GM19438 (cell line): ENCODE data around the gene LLGL2.

Experiments used
- ATAC-seq: cut with Tn5 transposase; IDR thresholded peaks from one replicate; pipeline ENCODE4 v1.9.1; 2021; ENCODE audit warnings: low read depth; ENCODE audit not compliant: unreplicated experiment

The LLGL2 gene

DNA sequence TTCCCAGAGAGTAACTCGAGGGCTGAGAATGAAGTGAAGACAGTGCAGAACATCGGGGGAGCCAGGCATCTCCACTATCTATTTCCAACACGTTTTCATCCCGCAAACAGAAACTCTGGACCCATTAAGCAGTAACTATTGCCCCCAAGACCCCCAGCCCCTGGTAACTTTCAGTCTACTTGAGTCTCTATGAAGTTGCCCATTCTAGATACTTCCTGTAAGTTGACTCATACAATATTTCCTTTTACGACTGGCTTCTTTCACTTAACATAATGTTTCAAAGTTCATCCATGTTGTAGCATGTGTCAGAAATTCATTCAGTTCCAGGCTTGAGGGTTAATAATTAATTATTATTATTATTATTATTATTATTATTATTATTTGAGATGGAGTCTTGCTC is 81.6 kb downstream of the LLGL2 start:
- ATAC-seq, result no peak

DNA sequence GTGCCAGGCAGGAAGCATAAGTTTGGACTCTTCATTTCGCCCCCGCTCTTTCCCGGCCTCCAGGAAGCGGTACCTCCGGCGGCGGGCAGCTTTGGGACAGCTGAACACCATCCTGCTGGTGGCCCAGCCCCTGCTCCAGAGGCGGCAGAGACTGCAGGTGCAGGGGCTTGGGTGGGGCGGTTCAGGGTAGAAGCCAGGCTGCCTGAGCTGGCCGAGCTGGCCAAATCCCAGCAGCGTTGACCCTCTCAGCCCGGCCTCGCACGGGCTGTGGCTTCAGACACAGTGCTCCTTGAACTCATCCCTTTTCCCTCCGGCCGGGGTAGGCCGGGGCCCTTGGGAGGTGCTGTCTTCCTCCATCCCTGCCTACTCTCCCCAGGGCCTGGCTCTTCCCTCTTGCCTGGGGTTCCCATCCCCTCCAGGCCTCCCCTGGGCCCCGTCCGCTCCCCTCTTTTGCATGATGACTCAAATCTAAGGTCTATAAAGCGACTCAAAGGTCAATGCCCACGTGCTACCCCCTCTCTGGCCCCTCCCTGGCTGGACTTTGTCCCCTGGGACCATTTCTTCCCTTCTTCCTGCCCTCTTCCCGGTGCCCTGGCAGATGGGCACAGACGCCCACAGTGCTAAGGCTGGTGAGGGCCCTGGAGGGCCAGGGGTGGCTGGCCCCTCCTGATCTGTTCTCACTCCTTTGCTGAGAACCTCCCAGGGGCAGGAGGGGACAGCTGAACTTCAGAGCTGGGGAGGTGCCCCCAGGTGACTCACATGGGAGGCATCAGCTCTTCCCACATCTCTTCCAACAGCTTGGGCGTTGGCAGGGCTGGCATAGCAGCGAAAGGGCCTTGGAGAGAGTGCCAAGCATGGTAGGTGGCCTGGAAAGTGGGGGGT is 84.8 kb downstream of the LLGL2 start:
- ATAC-seq, result no peak

GRCh38 chr17:75611851-75612429 is 86.4 kb downstream of the LLGL2 start:
- no peak for ATAC-seq

- no peak for ATAC-seq
These were observed 87.6 kb downstream of the LLGL2 start for GRCh38 chr17:75612906-75613626.

DNA sequence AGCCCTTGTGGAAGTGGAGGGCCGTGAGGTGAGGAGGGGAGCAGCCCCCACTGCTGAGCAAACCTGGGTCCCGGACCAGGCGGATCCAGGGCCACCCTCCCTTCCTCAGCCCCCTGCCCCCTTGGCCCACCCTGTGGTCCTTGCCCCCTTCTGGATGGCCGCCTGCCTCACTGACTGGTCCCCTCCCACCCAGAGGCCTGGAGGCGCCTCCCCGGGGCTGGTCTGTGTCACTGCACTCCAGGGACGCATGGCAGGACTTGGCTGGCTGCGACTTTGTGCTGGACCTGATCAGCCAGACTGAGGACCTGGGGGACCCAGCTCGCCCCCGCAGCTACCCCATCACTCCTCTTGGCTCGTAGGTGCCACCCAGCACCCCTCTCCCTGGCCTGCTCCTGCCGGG is 88.5 kb downstream of the LLGL2 start:
- no peak for ATAC-seq

- ATAC-seq, result no peak
These were observed 89.2 kb downstream of the LLGL2 start for GRCh38 chr17:75614556-75615270.

DNA sequence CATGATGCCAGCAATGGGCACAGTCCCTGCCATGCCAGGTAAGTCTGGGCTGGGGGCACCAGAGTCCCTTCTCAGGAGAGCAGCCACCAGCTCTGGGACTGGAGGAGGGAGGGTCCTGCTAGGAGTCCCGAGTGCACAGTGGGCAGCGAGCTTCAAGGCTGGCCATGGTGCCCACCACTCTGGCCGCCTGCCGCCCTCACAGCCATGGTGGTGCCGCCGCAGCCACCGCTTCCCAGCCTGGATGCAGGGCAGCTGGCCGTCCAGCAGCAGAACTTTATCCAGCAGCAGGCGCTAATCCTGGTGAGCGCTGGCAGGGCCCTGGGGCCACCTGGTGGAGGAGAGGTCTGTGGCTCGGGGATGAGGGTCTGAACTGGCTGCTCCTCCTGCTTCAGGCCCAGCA is 89.8 kb downstream of the LLGL2 start:
- ATAC-seq, result no peak

DNA sequence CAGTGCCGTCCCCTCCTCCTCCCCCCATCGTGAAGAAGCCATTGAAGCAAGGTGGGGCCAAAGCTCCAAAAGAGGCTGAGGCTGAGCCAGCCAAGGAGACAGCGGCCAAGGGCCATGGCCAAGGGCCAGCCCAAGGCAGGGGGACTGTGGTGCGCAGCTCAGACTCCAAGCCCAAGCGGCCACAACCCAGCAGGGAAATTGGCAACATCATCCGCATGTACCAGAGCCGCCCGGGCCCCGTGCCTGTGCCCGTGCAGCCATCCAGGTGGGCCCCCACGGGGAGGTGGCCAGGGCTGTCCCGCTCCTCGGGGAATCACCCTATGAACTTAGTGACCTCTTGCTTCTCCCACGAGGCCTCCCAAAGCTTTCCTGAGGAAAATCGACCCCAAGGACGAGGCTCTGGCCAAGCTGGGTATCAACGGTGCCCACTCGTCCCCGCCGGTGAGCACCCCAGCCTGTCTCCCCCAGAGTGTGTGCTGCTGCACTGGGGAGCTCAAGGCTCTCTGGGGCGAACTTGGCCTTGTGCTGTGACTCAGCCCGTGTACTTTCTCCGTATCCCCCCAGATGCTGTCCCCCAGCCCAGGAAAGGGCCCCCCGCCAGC is 91.1 kb downstream of the LLGL2 start:
- no peak for ATAC-seq

GRCh38 chr17:75617218-75617617 is 91.7 kb downstream of the LLGL2 start:
- ATAC-seq, result no peak

DNA sequence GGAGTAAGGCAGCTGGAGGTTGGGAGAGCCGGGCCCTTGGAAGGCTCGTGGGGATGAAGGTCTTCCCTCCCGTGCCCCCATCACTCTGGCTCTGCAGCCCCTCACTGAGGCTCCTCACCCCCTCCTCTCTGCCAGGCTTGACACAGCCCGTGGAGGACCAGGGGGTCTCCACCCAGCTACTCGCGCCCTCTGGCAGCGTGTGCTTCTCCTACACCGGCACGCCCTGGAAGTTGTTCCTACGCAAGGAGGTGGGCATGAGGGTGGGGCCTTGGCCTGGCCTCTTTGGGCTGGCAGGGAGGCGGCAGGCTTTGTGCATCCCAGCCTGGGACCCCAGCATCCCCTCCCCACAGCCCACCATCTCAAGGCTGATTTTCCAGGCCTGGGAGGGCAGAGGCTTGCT is 92.2 kb downstream of the LLGL2 start:
- ATAC-seq, result no peak

GRCh38 chr17:75619506-75620431 is 94.3 kb downstream of the LLGL2 start:
- ATAC-seq, result no peak

- ATAC-seq, result no peak
These were observed 96.0 kb downstream of the LLGL2 start for GRCh38 chr17:75621489-75621888.

DNA sequence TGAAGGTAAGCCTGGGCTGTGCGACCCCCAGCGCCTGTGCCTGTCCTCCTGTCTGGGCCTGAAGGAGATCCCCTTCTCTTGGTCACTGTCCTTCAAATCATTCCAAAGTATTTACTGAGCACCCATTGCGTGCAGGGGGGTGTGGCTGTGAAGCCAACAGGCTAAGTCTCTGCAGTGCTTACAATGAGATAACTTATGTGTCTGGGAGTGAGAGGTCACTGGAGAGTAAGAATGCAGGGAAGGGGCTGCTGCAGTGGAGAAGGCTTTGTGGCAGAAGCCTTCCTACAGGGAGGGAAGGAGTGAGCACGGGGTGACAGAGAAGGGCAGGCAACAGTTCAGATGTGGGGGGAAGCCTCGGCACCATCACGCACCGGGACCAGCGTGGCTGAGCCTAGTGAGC is 96.6 kb downstream of the LLGL2 start:
- no peak for ATAC-seq

GRCh38 chr17:75622771-75623273 is 97.3 kb downstream of the LLGL2 start:
- ATAC-seq, result no peak

DNA sequence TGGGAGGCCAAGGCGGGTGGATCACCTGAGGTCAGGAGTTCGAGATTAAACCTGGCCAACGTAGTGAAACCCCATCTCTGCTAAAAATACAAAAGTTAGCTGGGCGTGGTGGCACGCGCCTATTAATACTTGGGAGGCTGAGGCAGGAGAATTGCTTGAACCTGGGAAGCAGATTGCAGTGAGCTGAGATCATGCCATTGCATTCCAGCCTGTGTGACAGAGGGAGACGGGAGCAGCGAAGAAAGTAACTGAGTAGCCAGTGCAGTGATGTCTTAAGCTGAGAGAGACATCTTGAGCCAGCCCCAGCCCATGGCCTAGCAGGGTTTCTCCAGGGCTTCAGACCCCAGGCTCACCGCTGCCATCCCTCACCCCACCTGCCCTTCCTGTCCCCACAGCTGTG is 97.9 kb downstream of the LLGL2 start:
- no peak for ATAC-seq

DNA sequence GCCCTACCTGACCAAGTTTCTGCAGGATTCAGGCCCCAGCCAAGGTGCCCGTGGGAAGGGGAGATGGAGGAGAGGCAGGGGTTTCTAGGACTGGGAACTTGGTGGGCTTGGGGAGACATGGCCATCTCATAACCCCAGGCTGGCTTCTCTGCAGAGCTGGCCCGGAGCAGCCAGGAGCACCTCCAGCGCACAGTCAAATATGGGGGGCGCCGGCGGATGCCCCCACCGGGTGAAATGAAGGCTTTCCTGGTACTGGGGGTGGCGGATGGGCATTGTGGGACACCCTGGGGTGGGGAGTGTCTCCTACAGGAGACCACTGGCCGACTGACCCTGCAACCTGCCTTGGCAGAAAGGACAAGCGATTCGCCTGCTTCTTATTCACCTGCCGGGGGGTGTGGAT is 98.5 kb downstream of the LLGL2 start:
- no peak for ATAC-seq
